ENCODE results near the gene LCOR.

Gene LCOR

GRCh38 chr10:97023401-97024167 lies 191.5 kb downstream of the LCOR start:
- no peaks in the 10 kb centered on the region for H3K27me3 ChIP-seq (ENCODE audit: insufficient read depth, low read depth)
- TF ChIP-seq CTCF (conservative IDR thresholded peaks at IDR 0.05; ENCODE audit: low read depth, low read length): no peak
- no peaks in the 10 kb centered on the region for H4K20me1 ChIP-seq (ENCODE audit: insufficient read depth)
- H3K4me3 ChIP-seq (IDR thresholded peaks at IDR 0.05; ENCODE audit: insufficient read depth, low read depth, low read length): no peak overlapping the region
- no peak overlapping the region for H3K9ac ChIP-seq
- H3K27ac ChIP-seq: no peak overlapping the region
- H3K4me2 ChIP-seq: no peak overlapping the region
- no peak overlapping the region for H2AFZ ChIP-seq (ENCODE audit: low read depth)
- H3K79me2 ChIP-seq (ENCODE audit: insufficient read depth, low read depth): no peaks in the 10 kb centered on the region
- peaks cover 11% of the 10 kb centered on the region for H3K4me1 ChIP-seq (ENCODE audit: low read depth, poor library complexity, severe bottlenecking)
- H3K36me3 ChIP-seq (ENCODE audit: insufficient read depth): no peaks in the 10 kb centered on the region

GRCh38 chr10:97024168-97025073 lies 192.3 kb downstream of the LCOR start:
- no peaks in the 10 kb centered on the region for H3K79me2 ChIP-seq (ENCODE audit: insufficient read depth, low read depth)
- no peak overlapping the region for H3K4me3 ChIP-seq (IDR thresholded peaks at IDR 0.05; ENCODE audit: insufficient read depth, low read depth, low read length)
- TF ChIP-seq CTCF (conservative IDR thresholded peaks at IDR 0.05; ENCODE audit: low read depth, low read length): no peak
- H3K4me1 ChIP-seq (ENCODE audit: low read depth, poor library complexity, severe bottlenecking): peaks cover 11% of the 10 kb centered on the region
- H3K9ac ChIP-seq: no peak overlapping the region
- no peaks in the 10 kb centered on the region for H4K20me1 ChIP-seq (ENCODE audit: insufficient read depth)
- H2AFZ ChIP-seq (ENCODE audit: low read depth): no peak overlapping the region
- no peaks in the 10 kb centered on the region for H3K27me3 ChIP-seq (ENCODE audit: insufficient read depth, low read depth)
- H3K27ac ChIP-seq: no peak overlapping the region
- no peaks in the 10 kb centered on the region for H3K36me3 ChIP-seq (ENCODE audit: insufficient read depth)
- H3K4me2 ChIP-seq: no peak overlapping the region

GRCh38 chr10:97025613-97026242 lies 193.6 kb downstream of the LCOR start:
- H3K4me3 ChIP-seq (IDR thresholded peaks at IDR 0.05; ENCODE audit: insufficient read depth, low read depth, low read length): no peak overlapping the region
- no peaks in the 10 kb centered on the region for H3K36me3 ChIP-seq (ENCODE audit: insufficient read depth)
- no peaks in the 10 kb centered on the region for H3K27me3 ChIP-seq (ENCODE audit: insufficient read depth, low read depth)
- no peak overlapping the region for H2AFZ ChIP-seq (ENCODE audit: low read depth)
- peak; percentile 80 for TF ChIP-seq CTCF (conservative IDR thresholded peaks at IDR 0.05; ENCODE audit: low read depth, low read length)
- H3K4me1 ChIP-seq (ENCODE audit: low read depth, poor library complexity, severe bottlenecking): peaks cover 11% of the 10 kb centered on the region
- no peak overlapping the region for H3K9ac ChIP-seq
- H3K79me2 ChIP-seq (ENCODE audit: insufficient read depth, low read depth): no peaks in the 10 kb centered on the region
- no peak overlapping the region for H3K4me2 ChIP-seq
- H3K27ac ChIP-seq: no peak overlapping the region
- no peaks in the 10 kb centered on the region for H4K20me1 ChIP-seq (ENCODE audit: insufficient read depth)

- H3K4me2 ChIP-seq: no peak overlapping the region
- no peak overlapping the region for H3K4me3 ChIP-seq (IDR thresholded peaks at IDR 0.05; ENCODE audit: insufficient read depth, low read depth, low read length)
- no peaks in the 10 kb centered on the region for H3K79me2 ChIP-seq (ENCODE audit: insufficient read depth, low read depth)
- peaks cover 11% of the 10 kb centered on the region for H3K4me1 ChIP-seq (ENCODE audit: low read depth, poor library complexity, severe bottlenecking)
- no peak for TF ChIP-seq CTCF (conservative IDR thresholded peaks at IDR 0.05; ENCODE audit: low read depth, low read length)
- H4K20me1 ChIP-seq (ENCODE audit: insufficient read depth): no peaks in the 10 kb centered on the region
- no peaks in the 10 kb centered on the region for H3K27me3 ChIP-seq (ENCODE audit: insufficient read depth, low read depth)
- H3K9ac ChIP-seq: no peak overlapping the region
- no peaks in the 10 kb centered on the region for H3K36me3 ChIP-seq (ENCODE audit: insufficient read depth)
- H3K27ac ChIP-seq: no peak overlapping the region
- H2AFZ ChIP-seq (ENCODE audit: low read depth): no peak overlapping the region
These were observed 196.2 kb downstream of the LCOR start for GRCh38 chr10:97028126-97028831.
